GM21515 (cell line): ENCODE measurements around the gene UBE2R2.
"Not testable (repeated sequence)": the region's sequence is repeated elsewhere in the genome, so short reads cannot be mapped to it uniquely, and the experiment has no call there.

ENCODE experiments used
- ATAC-seq: cut with Tn5 transposase; IDR thresholded peaks from one replicate; pipeline ENCODE4 v1.9.1; 2021; ENCODE audit not compliant: unreplicated experiment

UBE2R2 gene

DNA sequence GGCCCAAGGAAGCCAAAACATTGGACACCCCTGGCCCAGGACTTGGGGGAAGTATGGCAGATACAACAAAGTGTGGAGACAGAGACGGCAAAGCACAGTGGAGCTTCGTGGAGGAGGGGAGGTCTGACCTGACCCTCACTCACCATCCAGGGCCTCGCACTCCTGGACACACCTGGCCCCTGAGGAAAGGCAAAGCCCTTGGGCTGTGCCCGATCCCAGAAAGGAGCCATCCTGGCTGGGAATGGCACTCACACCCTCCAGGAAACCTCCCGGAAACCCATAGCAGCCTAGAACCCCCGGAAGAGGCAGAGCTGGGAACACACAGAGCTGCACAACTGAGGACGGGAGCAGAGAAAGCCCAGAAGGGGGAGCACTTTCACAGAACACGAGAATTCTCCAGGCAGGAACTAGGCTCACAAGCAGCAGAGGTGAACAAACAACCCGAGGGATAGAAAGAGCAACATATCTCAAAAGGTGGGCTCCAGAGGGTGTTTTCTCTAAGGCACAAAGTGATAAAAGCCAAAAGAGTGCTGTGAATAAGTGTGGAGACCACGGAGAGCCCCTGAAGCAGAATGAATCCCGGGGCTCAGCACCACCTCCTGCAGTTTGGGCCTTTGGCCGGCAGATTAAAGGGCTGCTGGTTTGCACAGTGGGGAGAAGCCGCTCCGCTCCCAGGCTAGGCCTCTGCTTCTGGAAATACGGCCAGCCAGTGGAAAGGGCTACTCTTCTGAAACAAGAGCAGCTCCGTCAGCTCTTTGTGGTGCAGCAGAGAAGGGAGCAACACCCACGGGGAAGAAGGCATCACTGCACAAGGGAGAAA lies 108.2 kb downstream of the UBE2R2 start:
- ATAC-seq: no peak

DNA sequence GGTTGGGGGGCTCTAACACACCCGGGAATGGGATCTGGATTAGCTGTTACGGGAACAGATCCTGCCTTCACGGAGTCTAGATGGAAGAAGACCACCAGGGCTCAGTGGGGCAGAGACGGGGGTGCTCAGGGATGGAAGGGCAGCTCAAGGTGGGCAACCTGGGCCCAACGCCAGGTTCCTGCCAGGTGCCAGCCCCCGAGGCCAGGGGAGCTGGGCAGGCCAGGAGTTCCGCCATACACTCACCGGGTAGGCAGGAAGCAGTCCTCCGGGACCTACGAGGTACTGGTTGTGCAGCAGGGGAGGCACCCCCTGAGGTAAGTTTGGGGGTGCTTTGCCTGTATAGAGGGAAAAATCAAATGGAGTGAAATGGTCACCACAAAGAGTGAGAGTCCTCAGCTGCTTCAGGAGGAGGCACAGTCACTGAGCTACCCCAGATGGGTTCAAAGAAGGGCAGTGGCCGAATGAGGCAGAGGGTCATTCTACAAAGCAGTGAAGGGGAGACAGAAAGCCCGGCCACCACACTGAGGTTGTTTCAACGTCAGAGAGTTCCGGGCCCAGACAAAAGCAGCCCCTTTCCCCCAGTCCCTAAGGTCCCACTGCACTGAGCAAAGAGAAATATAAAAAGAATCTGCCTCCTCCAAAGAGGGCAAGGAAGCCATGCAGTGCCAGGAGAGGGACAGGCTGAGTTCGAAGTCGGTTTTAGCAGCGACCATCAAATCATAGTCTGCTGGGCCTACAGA lies 110.0 kb downstream of the UBE2R2 start:
- no peak for ATAC-seq

DNA sequence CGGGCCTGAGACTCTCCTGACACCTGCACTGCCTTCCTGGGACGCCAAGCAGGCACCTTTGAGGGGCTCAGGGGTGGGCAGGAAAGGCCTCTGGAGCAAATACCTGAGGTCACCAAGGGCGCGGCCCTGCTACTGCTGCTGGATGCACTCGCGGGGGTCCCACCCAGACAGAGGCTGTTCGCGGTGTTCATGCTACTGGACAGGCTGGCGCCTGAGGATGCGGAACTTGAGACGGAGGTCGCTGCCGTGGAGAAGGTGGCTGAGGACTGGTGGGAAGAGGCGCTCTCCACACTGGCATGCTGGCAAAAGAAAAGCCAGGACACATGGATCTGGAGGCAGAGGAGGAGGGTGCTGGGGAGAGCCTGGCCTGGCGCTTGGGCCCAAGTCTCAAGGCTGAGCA lies 110.7 kb downstream of the UBE2R2 start:
- ATAC-seq: no peak

DNA sequence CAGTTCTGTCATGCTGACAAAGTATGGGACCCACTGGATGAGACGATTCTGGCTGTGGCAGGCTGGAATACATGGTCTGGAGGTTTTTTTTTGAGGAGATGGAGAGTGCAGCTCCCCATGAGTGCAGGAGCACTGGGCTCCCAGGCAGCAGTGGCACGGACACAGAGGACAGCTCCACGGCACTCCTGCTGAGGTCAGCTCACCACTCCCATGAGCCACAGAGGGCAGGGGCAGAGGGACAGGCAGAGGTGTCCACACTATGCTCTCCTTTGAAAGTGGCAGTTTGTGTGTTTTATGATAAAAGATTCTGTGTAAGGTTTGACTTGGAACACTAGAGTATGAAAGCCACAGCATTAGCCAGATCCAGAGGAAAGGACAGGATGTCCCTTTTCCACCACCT lies 114.4 kb downstream of the UBE2R2 start:
- ATAC-seq: no peak

DNA sequence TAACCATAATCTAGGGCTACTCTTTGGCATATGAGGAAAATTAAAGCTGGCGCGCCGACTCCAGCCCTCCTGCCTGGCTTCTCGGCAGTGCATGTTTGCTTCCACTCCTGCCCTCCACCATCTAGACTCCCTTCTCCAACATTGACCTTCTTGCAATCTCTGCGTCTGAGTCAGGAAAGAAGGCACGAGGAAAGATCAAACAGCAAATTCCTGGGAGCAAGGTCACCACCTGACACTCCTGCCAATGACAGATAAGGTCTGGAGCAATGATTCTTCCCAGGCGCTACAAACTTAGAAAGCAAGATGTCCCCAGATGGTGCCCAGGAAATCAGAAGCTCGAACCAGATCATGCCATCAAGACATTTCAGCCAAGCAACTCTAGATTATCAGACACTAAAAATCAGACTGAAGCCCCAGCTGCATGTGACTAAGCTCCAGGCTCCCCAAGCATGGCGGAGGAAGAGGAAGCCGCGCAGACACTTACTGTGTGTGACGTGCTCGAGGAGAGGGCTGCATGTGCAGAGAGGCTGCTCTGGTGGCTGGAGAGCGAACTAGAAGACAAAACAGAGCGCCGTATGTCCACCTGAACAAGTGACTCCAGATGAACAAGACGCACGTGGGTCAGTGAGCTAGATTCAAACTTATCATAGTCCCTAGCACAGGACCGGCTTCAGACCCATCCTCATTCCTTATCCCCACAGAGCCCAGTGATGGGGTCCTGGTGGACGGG lies 115.3 kb downstream of the UBE2R2 start:
- no peak for ATAC-seq

DNA sequence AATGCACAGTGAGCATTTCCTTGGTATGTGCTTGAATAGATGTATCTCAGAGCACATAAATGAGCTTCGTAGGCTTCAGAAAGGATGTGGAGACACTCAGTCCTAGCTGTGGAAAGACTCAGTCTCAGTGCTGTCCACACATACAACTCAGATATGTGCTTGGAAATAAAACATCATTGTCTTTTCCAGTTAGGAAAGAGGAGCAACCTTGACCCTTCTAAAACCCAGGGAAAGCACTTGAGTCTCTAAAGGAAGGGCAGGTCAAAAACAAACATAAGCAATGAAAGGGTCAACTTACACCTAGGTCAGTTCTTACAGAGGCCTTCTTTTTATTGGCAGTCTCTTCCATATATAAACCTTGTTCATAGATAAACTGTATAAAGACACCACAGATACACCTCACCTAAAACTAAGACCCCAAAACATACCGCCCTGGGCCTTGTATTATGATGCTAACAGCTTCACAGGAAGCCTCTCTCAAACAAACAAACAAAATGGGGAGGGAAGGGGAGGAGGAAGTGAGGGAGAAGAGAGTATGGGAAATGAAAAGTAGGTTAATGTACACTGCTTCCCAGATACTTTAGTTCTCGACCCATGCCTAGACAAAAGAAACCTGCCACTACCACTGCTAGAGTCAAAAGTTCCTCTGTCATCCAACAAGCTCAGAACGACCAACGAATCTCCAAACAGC lies 117.4 kb downstream of the UBE2R2 start:
- no peak for ATAC-seq

DNA sequence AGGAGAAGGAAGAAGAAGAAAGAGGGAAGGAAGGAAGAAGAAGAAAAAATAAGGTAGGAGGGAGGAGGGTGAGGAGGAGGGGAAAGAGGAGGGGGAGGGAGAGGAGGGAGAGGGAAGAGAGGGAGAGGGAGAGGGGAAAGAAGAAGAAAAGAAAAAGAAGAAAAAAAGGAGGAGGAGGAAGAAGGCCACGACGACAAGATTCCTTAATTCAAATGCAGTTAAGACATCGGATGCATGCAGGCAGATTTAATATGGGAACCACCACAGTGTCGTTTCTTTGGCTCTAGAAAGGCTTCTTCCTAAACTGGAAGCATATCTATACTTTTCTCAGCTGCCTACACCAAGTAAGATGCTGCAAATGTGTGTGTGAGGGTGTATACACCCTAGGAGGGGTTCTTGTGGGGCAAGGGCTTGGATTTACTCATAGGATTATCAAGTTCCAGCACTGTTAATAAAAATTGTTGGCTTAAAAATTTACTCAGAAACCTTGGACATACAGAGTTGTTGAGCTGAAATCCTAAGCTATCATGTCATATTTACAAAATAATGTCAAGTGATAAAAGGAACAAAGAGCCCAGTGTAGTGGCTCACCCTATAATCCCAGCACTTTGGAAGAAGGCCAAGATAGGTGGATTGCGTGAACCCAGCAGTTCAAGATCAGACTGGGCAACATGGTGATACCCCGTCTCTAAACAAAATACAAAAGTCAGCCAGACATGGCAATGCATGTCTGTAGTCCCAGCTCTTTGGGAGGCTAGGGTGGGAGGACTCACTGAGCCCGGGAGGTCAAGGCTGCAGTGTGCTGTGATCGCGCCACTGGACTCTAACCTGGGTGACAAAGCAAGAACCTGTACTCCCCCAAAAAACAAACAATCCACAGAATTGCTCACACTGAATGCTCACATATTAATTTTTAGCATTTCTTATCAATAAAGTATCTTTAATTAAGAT lies 123.2 kb downstream of the UBE2R2 start:
- no peak for ATAC-seq

DNA sequence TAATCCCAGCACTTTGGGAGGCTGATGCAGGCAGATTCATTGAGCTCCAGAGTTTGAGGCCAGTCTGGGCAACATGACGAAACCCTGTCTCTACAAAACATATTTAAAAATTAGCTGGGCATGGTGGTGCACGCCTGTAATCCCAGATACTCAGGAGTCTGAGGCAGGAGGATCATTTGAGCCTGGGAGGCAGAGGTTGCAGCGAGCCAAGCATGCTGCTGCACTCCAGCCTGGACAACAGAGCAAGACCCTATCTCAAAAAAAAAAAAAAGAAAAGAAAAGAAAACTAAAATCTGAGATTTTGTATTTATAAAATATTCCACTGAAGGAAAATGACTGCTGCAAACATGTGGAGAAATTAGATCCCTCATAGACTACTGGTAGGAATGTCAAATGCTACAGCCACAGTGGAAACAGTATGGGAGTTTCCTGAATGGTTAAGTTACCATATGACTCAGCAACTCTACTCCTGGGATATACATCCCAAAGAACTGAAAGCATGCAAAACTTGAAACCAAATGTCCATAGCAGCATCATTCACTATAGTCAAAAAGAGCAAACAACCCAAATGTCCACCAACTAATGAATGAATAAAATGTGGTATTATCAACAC lies 125.6 kb downstream of the UBE2R2 start:
- no peak for ATAC-seq

DNA sequence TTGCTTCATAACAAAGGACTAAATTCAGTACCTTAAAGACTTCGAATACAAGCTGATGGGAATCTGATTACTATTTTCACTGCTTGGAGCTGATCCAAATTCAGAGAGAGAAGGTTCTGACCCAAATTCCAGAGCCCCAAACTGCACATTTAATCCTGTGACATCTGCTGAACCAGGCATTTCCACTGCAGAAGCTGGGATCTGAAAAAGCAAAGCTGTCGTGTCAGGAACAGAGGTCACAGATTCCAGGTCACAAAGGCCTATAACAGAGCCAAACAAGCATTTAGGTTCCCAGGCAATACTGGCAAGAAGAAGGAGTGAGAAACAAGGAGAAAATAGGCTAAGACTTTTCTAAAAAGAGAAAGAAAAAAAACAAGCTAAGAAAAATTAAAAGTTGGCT lies 126.4 kb downstream of the UBE2R2 start:
- no peak for ATAC-seq

DNA sequence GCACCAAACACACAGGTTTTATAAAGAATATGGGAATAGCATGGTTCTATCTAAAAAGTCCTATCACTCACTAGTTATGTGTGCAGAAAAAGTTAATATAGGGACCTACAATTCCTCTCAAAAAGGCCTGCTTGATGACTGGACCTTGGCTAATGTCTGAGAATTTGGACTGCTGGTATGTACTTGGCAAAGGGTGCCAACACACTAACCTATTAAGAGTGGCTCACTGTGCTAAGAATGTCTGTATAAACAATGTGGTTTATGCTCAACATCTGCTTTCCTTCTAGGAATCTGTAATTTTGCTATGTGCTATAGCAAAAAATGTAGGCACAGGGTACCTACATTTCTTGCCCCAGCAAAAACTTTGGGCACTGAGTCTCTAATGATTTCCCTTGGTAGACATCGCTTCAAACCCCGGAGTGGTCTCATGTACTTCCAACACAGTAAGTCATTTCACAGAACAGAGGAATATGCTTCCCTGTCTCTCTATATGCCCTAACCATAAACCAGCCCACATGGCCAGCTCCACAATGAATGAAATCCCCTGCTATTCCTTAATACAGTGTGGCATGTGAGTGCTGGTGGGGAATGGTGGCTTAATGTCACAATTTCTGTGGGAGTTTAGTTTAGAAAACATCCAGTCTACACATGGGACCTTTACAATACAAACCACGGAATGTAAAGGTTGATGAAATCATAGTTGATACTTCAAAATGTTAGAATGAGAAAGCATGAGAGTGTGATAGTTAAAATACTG lies 130.0 kb downstream of the UBE2R2 start:
- ATAC-seq: no peak

DNA sequence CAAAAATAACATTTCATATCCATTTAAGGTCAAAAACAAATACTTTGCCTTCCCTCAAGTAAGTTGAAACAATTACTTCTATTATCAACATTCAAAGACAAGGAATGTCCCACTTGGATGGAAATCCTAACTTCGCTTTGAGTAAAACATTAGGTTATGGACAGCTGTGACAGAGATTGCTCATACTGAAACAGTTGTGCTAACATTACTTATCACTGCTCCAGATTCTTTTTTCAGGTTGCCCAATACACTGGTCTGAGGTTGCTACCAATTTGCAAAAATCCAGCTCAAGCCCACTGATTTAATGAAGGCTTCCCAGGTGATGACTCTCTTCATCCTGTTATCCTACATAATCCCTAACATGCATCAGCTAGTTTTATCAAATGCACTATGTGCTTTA lies 133.4 kb downstream of the UBE2R2 start:
- ATAC-seq: no peak

DNA sequence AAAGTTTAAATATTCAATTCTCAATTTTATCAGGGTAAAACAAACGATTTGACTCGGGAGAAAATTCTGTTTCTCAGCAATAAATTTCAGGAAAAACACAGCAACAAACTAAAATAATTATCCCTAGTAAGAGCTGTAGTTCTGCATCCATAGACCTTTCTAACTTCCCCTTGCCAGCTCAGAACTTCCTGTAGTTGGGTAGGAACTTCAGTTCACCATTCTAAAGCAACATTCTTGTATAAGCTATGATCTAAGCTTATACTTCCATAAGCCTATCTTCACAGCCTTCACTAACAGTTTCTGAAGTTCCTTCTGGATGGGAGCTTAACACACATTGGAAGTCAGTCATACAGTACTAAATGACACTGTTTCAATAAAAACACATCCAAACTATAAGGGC lies 135.1 kb downstream of the UBE2R2 start:
- no peak for ATAC-seq

DNA sequence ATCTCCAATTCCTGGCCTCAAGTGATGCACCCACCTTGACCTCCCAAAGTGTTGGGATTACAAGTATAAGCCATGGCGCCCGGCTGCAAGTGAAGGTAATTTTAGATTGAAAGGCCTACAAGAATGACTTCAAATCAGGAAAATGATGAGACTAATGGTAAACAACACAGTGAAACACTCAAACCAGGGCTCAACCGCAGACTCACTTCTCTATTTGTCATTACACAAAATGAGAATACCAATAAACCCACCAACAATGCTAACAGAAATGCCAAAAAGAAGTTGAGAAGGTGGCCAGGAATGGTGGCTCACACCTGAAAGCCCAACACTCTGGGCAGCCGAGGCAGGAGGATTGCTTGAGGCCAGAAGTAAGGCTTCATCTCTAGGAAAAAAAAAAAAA lies 139.6 kb downstream of the UBE2R2 start:
- ATAC-seq: no peak

DNA sequence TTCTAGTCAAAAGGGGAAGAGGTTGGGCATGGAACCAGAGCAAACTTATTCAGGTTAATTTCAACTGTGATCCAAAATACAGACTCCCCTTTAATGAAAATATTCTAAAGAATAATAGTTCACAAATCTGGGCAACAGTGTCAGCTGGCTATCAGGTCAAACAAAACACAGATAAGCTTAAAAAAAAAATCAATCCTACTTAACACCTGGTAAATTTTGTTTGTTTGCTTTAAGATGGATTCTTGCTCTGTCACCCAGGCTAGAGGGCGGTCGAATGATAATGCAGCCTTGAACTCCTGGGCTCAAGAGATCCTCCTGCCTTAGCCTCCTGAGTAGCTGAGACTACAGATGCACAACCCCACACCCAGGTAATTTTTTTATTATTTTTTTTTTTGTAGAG lies 142.8 kb downstream of the UBE2R2 start:
- no peak for ATAC-seq

DNA sequence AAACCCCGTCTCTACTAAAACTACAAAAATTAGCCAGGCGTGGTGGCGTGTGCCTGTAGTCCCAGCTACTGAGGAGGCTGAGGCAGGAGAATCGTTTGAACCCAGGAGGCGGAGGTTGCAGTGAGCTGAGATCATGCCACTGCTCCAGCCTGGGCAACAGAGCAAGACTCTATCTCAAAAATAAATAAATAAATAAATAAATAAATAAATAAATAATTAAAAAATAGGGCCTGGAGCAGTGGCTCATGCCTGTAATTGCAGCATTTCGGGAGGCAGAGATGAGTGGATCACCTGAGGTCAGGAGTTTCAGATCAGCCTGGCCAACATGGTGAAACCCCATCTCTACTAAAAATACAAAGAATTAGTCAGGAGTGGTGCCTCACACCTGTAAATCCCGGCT lies 145.5 kb downstream of the UBE2R2 start:
- ATAC-seq: not testable (repeated sequence)

DNA sequence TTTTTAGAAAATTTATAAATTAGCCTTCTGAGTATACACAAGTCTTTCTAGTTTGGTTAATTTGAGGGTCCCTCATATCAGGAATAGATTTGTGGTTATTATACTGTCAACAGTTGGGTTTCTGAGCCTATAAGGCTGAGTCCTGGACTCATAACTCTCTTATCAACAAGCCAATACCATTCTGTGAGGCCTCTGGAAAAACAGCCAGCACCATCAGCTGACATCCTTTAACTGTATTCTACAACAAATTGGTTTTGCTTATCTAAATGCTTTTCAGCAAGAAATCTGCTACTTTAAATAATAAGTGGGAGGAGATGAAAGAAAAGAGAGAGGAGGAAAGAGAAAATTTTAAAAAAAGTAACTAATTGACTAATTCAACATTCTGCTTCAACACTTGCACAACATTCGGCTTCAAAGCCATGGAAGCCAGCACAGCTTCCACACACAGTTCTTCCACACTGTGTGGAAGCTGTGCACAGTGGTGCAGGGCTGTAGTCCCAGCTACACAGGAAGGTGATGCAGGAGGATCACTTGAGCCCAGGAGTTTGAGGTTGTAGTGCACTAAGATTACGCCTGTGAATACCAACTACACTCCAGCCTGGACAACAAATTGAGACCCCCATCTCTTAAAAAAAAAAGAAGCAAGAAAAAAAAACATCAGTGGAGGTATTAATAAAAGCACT lies 147.3 kb downstream of the UBE2R2 start:
- no peak for ATAC-seq
